SU-DHL-6 (cell line): ENCODE measurements around the gene TXNIP.

Experiments
- H2AFZ ChIP-seq: fragments of 200-600 bp; sonication (generic); 2 replicates; pipeline ENCODE4 v1.6.1; 2014; ENCODE audit warnings: low read depth, mild to moderate bottlenecking, moderate library complexity, mixed read lengths, antibody characterized with exemption, low read length; ENCODE audit not compliant: severe bottlenecking
- H3F3A ChIP-seq: fragments of 200-600 bp; shearing (Covaris generic); 2 replicates; pipeline ENCODE4 v1.6.0; 2016; ENCODE audit warnings: antibody characterized with exemption, mild to moderate bottlenecking; ENCODE audit not compliant: insufficient read depth
- H3K27ac ChIP-seq: fragments of 200-600 bp; sonication (generic); 2 replicates; pipeline ENCODE4 v1.5.1; 2016; ENCODE audit warnings: low read depth, mild to moderate bottlenecking, low read length, moderate library complexity, mixed read lengths
- H3K27me3 ChIP-seq: fragments of 200-600 bp; sonication (generic), shearing (Covaris generic); 2 replicates; pipeline ENCODE4 v1.6.0; 2014; ENCODE audit warnings: mild to moderate bottlenecking, low read length
- H3K36me3 ChIP-seq: fragments of 200-600 bp; sonication (generic); 2 replicates; pipeline ENCODE4 v1.6.1; 2014; ENCODE audit warnings: mild to moderate bottlenecking, low read length, mixed read lengths
- H3K4me2 ChIP-seq: fragments of 300-600, 200-600 bp; shearing (Covaris generic), sonication (generic); 2 replicates; pipeline ENCODE4 v1.6.0; 2014; ENCODE audit warnings: low read length, low read depth, mild to moderate bottlenecking; ENCODE audit not compliant: poor library complexity, severe bottlenecking
- H3K4me3 ChIP-seq: fragments of 200-600 bp; sonication (generic); 2 replicates; pipeline ENCODE4 v1.5.1; 2014; ENCODE audit warnings: antibody characterized with exemption, low read length, mild to moderate bottlenecking, mixed read lengths; ENCODE audit not compliant: insufficient read depth, poor library complexity, severe bottlenecking
- H3K79me2 ChIP-seq: fragments of 200-600 bp; sonication (generic); 2 replicates; pipeline ENCODE4 v1.6.1; 2014; ENCODE audit warnings: mild to moderate bottlenecking, low read length, moderate library complexity; ENCODE audit not compliant: insufficient read depth
- H3K9ac ChIP-seq: fragments of 200-600 bp; sonication (generic); 2 replicates; pipeline ENCODE4 v1.7.0; 2014; ENCODE audit warnings: mild to moderate bottlenecking, low read length
- H3K9me2 ChIP-seq: fragments of 200-600 bp; sonication (generic); replicated peaks from 2 replicates; pipeline ENCODE4 v1.6.1; 2014; ENCODE audit warnings: low read length; ENCODE audit not compliant: insufficient read depth
- H3K9me3 ChIP-seq: fragments of 200-600 bp; sonication (generic); 2 replicates; pipeline ENCODE4 v1.6.1; 2014; ENCODE audit warnings: low read length, mixed read lengths; ENCODE audit not compliant: insufficient read depth
- H4K20me1 ChIP-seq: fragments of 200-600 bp; sonication (generic); 2 replicates; pipeline ENCODE4 v1.6.1; 2014; ENCODE audit warnings: low read depth, mild to moderate bottlenecking, antibody characterized with exemption, low read length, moderate library complexity, mixed read lengths
- EZH2phosphoT487 ChIP-seq: fragments of 200-600 bp; sonication (generic), shearing (Covaris generic); conservative IDR thresholded peaks from 2 replicates; pipeline ENCODE4 v1.6.1; 2018; ENCODE audit warnings: mild to moderate bottlenecking, antibody characterized with exemption, low read length, moderate library complexity, mixed read lengths
- TF ChIP-seq, protein P1 (sequence below): fragments of 200-600 bp; sonication (generic); IDR thresholded peaks from one replicate; pipeline ENCODE4 v1.5.1; 2017; ENCODE audit warnings: antibody characterized with exemption, mild to moderate bottlenecking, low read length, moderate library complexity; ENCODE audit not compliant: insufficient read depth, poor library complexity, severe bottlenecking

TXNIP gene

DNA sequence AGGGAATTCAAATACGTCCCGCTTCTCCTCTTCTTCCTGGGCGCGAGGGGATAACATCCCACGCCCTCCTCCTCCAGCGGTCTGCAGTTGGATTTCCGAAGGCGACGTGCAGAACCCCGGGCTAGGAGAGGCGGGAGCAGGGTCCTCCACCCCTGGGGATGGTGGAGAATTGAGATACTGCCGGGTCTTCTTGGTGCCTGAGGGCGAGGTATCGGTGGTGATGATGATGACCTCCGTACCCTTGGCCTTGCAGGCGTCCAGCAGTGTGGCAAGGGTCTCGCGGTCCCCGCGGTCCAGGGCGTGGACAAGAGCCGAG is 35.3 kb downstream of the TXNIP start:
- no peaks in the 10 kb centered on the region for H3K9me3 ChIP-seq
- H2AFZ ChIP-seq: peak overlapping the region; percentile 92
- no peaks in the 10 kb centered on the region for H3K79me2 ChIP-seq
- H3K4me3 ChIP-seq: peak overlapping the region; percentile 58
- H3F3A ChIP-seq: peaks cover 37% of the 10 kb centered on the region; the same call in 1 of the 2 replicates
- H3K9ac ChIP-seq: peak overlapping the region; percentile 53
- TF ChIP-seq EZH2phosphoT487: no peak
- TF ChIP-seq, protein P1, sequence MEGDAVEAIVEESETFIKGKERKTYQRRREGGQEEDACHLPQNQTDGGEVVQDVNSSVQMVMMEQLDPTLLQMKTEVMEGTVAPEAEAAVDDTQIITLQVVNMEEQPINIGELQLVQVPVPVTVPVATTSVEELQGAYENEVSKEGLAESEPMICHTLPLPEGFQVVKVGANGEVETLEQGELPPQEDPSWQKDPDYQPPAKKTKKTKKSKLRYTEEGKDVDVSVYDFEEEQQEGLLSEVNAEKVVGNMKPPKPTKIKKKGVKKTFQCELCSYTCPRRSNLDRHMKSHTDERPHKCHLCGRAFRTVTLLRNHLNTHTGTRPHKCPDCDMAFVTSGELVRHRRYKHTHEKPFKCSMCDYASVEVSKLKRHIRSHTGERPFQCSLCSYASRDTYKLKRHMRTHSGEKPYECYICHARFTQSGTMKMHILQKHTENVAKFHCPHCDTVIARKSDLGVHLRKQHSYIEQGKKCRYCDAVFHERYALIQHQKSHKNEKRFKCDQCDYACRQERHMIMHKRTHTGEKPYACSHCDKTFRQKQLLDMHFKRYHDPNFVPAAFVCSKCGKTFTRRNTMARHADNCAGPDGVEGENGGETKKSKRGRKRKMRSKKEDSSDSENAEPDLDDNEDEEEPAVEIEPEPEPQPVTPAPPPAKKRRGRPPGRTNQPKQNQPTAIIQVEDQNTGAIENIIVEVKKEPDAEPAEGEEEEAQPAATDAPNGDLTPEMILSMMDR: no peak
- peak overlapping the region; percentile 71 for H3K4me2 ChIP-seq
- no peak overlapping the region for H3K27ac ChIP-seq
- H4K20me1 ChIP-seq: no peaks in the 10 kb centered on the region
- H3K27me3 ChIP-seq: no peaks in the 10 kb centered on the region
- H3K36me3 ChIP-seq: no peaks in the 10 kb centered on the region
- no peaks in the 10 kb centered on the region for H3K9me2 ChIP-seq

DNA sequence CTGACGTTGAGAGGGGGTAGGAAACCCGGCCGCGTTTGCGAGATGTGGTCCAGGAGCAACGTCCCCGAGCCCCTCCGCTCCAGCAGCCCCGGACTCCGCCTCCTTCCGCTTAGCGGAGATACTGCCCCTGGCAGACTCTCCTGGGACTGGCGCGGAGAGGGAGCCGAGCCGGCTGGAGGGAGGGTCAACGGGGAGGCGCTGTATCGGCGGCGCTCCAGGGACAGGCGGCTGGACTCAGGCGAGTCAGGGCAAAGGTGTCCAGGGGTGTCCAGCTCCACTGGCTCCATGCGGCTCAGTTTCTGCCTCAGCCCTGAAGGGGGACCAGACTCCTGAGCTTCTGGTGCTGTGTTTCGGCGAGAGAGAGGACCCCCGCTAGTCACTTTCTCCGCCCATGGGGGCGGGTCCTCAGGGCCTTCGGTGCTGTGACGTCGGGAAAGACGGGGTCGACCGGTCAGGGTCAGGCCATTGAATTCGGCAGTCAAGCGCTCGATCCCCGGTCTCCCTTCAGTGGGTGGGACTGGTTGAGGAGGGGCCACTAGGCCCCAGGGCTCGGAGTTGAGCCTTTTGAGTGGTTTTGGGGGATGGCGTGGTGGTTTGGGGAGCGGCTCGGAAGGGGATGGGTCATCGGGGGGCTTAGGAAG is 35.8 kb downstream of the TXNIP start:
- Histone ChIP-seq H3F3A (peaks cover 38% of the 10 kb centered on the region; the same call in 1 of the 2 replicates), H3K9ac (peak overlapping the region; percentile 53), H3K79me2 (no peaks in the 10 kb centered on the region), H4K20me1 (no peaks in the 10 kb centered on the region), H3K36me3 (no peaks in the 10 kb centered on the region), H2AFZ (peak overlapping the region; percentile 92), H3K4me2 (peak overlapping the region; percentile 71), H3K9me3 (no peaks in the 10 kb centered on the region), H3K27ac (no peak overlapping the region), H3K4me3 (peak overlapping the region; percentile 58), H3K9me2 (no peaks in the 10 kb centered on the region), H3K27me3 (no peaks in the 10 kb centered on the region)
- TF ChIP-seq, protein P1: no peak
- TF ChIP-seq EZH2phosphoT487: no peak

DNA sequence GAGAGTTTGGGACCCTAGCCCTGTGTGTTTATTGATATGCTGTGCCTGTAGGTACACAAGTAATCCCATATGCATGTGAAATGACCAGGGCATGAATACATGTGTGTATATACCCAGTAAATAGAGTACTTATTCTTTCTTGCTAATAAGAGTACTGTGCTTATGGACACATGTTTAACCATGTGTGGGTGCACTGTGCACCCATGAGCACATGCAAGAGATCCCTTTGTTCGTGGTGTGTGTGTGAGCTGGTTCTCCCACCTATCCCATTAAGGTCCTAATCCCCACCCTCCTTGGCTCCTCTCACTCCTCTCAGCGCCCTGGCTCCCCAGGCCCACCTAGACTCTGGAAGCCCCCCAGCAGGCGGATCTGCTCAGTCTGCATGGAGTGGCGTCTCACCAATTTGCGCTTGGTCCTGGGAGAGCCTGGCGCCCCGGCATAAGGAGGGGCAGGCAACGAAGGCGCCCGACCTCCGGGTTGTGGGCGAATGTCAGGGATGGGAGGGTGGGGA is 36.4 kb downstream of the TXNIP start:
- Histone ChIP-seq H3K4me2 (peak overlapping the region; percentile 71), H3K4me3 (peak overlapping the region; percentile 58), H3K27ac (no peak overlapping the region), H3F3A (peaks cover 38% of the 10 kb centered on the region; the same call in 1 of the 2 replicates), H3K9me2 (no peaks in the 10 kb centered on the region), H3K79me2 (no peaks in the 10 kb centered on the region), H4K20me1 (no peaks in the 10 kb centered on the region), H3K27me3 (no peaks in the 10 kb centered on the region), H3K9me3 (no peaks in the 10 kb centered on the region), H3K36me3 (no peaks in the 10 kb centered on the region), H2AFZ (peak overlapping the region; percentile 92), H3K9ac (peak overlapping the region; percentile 53; the same call in 1 of the 2 replicates)
- TF ChIP-seq, protein P1: no peak
- no peak for TF ChIP-seq EZH2phosphoT487
